Fibroblast of the aortic adventitia (primary cell): ENCODE measurements around the gene DNAH8. TPM values are rescaled to one million over a fixed set of nuclear protein-coding genes. Genes with fewer than 3 reads are reported as not detected.

Experiments used
- DNase-seq: peaks from one replicate; pipeline ENCODE4 v3.0.0-alpha.2; 2010; ENCODE audit warnings: low read depth
- H3K4me3 ChIP-seq: 2 replicates; pipeline ENCODE4 v1.5.1; 2011; ENCODE audit warnings: low read depth, mild to moderate bottlenecking, control low read depth, low read length, moderate library complexity
- CTCF ChIP-seq: IDR thresholded peaks from 2 replicates; pipeline ENCODE4 v1.5.1; 2011; ENCODE audit warnings: mild to moderate bottlenecking, low read length, control low read depth, inconsistent platforms; ENCODE audit not compliant: insufficient read depth
- total RNA-seq: library from RNA; depleted of rRNA; stranded (reverse); fragments of >200 nt; gene quantifications from 2 replicates; pipeline ENCODE4 v1.2.3, GENCODE V29; 2012; ENCODE audit warnings: low replicate concordance

DNAH8 gene
- total RNA-seq, 1 donor: not detected

DNA sequence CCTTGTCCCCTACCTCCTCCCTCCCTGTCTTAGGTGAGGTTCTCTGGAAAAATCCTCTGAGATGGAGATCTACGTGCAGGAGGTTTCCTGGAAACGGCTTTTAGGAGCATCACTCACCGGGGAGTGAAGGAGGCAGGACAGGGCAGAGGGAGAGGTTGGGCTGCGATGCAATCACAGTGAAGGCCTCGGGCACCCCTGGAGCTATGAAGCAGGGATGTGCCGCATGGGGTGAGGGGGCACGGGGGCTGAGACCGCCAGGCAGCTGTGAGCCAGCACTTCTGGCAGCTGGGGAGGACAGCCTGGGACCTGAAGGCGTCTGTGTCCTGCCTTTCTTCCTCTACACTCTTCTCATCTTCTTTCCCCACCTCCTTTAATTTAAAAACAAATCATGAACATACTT is 320.6 kb downstream of the DNAH8 start:
- H3K4me3 ChIP-seq: no peak overlapping the region
- DNase-seq: no peak
- TF ChIP-seq CTCF: no peak

DNA sequence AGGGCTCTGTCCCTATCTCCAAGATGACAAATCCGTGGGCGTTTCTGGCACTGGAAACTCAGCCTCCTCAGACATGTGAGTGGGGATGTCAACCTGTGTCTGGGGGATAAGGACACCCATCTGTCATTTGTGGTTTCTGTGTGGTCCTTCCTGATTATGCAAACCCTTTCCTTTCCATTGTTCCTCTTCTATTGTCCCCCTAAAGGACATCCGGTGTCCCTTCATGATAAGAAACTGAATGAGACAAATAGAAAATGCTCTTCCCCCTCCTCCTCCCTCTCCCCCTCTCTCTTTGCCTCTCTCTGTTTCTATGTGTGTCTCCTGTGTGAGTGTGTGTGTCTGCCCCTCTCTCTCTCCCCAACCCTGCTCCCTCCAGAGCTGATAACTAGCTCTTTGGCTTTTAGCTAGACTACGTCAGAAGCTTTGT is 322.0 kb downstream of the DNAH8 start:
- no peak for TF ChIP-seq CTCF
- DNase-seq: no peak
- H3K4me3 ChIP-seq: no peak overlapping the region

DNA sequence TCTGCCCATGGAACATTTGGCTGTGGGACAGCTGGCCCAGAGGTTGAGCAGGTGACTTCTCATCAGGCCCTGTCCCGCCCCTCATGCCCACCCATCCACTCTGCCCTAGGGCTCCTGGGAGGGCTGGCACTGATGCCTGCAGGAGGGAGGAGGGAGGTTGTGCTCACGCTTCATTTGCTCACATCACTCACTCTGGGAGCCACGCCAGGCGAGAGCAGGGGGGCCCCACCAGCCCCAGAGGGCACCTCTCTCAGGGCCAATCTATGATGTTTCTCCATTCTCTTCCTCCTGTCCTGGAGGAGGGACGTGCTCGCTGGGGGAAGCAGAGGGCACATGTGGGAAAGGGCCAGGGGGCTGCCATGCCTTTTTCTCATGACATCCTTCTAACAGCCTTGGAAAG is 322.6 kb downstream of the DNAH8 start:
- no peak for TF ChIP-seq CTCF

DNA sequence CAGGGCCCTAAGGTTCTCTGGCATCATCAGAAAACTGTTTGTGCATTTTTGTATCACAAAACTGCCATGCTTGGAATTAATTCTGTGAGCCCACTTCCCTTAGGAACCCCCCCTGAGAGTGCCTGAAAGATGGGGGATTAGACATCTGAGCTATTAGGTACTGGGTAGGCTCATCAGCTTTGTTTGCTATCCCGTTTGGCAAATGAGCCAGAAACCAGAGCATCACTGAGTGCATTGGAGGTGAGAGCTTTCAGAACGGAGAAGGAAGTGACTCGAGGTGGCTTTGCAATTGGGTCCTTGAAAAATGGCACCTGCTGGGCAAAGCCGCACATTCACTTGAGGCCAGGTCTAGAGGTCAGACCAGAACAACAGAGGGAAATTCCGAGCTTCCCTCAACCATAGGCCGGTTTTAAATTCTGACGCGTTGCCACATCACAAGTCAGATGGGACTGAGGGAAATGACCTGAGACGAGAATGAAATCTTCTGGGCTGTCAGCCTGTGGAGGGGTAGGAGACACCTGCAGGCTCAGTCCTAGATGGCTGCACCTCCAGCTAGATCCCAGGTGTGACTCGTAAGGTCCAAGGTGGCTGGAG is 325.1 kb downstream of the DNAH8 start:
- H3K4me3 ChIP-seq: no peak overlapping the region
- TF ChIP-seq CTCF: no peak
- no peak for DNase-seq

More for the DNA sequence above, 322.6 kb downstream of the DNAH8 start:
- DNase-seq: no peak
- H3K4me3 ChIP-seq: no peak overlapping the region

- TF ChIP-seq CTCF: no peak
- no peak overlapping the region for H3K4me3 ChIP-seq
- DNase-seq: no peak
These were observed 326.0 kb downstream of the DNAH8 start for GRCh38 chr6:39041072-39041471.

GRCh38 chr6:39043776-39044175 is 328.7 kb downstream of the DNAH8 start:
- no peak for DNase-seq
- no peak for TF ChIP-seq CTCF
- no peak overlapping the region for H3K4me3 ChIP-seq

- H3K4me3 ChIP-seq: no peak overlapping the region
- DNase-seq: no peak
- TF ChIP-seq CTCF: no peak
These were observed 329.1 kb downstream of the DNAH8 start for GRCh38 chr6:39044181-39044580.
